Measurements from ENCODE around the gene GRID1.

- TF ChIP-seq, protein P1, sequence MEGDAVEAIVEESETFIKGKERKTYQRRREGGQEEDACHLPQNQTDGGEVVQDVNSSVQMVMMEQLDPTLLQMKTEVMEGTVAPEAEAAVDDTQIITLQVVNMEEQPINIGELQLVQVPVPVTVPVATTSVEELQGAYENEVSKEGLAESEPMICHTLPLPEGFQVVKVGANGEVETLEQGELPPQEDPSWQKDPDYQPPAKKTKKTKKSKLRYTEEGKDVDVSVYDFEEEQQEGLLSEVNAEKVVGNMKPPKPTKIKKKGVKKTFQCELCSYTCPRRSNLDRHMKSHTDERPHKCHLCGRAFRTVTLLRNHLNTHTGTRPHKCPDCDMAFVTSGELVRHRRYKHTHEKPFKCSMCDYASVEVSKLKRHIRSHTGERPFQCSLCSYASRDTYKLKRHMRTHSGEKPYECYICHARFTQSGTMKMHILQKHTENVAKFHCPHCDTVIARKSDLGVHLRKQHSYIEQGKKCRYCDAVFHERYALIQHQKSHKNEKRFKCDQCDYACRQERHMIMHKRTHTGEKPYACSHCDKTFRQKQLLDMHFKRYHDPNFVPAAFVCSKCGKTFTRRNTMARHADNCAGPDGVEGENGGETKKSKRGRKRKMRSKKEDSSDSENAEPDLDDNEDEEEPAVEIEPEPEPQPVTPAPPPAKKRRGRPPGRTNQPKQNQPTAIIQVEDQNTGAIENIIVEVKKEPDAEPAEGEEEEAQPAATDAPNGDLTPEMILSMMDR (tag by site-specific recombination; IDR thresholded peaks at IDR 0.05) = no peak
- TF ChIP-seq EGR2 (tag by site-specific recombination; IDR thresholded peaks at IDR 0.05; ENCODE audit: low read depth) (no peak), ZNF585B (tag by site-specific recombination; IDR thresholded peaks at IDR 0.05) (no peak), ZNF23 (tag by site-specific recombination; IDR thresholded peaks at IDR 0.05; ENCODE audit: borderline replicate concordance) (no peak), ZNF777 (tag by site-specific recombination; IDR thresholded peaks at IDR 0.05; ENCODE audit: borderline replicate concordance) (no peak), ZNF785 (tag by site-specific recombination; IDR thresholded peaks at IDR 0.05) (no peak), ZBTB20 (tag by site-specific recombination; IDR thresholded peaks at IDR 0.05) (no peak), ZNF121 (tag by site-specific recombination; IDR thresholded peaks at IDR 0.05) (no peak), HOXA7 (CRISPR knock-in tag; IDR thresholded peaks at IDR 0.05; ENCODE audit: borderline replicate concordance) (no peak), YY1 (tag by site-specific recombination; IDR thresholded peaks at IDR 0.05) (no peak)
- TF ChIP-seq, protein P2, sequence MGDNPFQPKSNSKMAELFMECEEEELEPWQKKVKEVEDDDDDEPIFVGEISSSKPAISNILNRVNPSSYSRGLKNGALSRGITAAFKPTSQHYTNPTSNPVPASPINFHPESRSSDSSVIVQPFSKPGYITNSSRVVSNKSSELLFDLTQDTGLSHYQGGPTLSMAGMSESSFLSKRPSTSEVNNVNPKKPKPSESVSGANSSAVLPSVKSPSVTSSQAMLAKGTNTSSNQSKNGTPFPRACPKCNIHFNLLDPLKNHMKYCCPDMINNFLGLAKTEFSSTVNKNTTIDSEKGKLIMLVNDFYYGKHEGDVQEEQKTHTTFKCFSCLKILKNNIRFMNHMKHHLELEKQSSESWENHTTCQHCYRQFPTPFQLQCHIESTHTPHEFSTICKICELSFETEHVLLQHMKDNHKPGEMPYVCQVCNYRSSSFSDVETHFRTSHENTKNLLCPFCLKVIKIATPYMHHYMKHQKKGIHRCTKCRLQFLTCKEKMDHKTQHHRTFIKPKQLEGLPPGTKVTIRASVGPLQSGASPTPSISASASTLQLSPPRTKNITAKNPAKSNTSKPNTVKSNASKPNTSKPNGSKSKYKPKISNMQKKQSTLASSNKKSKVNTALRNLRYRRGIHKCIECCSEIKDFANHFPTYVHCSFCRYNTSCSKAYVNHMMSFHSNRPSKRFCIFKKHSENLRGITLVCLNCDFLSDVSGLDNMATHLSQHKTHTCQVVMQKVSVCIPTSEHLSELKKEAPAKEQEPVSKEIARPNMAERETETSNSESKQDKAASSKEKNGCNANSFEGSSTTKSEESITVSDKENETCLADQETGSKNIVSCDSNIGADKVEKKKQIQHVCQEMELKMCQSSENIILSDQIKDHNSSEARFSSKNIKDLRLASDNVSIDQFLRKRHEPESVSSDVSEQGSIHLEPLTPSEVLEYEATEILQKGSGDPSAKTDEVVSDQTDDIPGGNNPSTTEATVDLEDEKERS (tag by site-specific recombination; IDR thresholded peaks at IDR 0.05) = no peak
- TF ChIP-seq, protein P3, sequence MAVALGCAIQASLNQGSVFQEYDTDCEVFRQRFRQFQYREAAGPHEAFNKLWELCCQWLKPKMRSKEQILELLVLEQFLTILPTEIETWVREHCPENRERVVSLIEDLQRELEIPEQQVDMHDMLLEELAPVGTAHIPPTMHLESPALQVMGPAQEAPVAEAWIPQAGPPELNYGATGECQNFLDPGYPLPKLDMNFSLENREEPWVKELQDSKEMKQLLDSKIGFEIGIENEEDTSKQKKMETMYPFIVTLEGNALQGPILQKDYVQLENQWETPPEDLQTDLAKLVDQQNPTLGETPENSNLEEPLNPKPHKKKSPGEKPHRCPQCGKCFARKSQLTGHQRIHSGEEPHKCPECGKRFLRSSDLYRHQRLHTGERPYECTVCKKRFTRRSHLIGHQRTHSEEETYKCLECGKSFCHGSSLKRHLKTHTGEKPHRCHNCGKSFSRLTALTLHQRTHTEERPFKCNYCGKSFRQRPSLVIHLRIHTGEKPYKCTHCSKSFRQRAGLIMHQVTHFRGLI (tag by site-specific recombination; IDR thresholded peaks at IDR 0.05) = no peak
- TF ChIP-seq, protein P4, sequence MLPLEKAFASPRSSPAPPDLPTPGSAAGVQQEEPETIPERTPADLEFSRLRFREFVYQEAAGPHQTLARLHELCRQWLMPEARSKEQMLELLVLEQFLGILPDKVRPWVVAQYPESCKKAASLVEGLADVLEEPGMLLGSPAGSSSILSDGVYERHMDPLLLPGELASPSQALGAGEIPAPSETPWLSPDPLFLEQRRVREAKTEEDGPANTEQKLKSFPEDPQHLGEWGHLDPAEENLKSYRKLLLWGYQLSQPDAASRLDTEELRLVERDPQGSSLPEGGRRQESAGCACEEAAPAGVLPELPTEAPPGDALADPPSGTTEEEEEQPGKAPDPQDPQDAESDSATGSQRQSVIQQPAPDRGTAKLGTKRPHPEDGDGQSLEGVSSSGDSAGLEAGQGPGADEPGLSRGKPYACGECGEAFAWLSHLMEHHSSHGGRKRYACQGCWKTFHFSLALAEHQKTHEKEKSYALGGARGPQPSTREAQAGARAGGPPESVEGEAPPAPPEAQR (tag by site-specific recombination; IDR thresholded peaks at IDR 0.05) = no peak
Measured at GRCh38 chr10:86106616-86107015, 260.0 kb downstream of the GRID1 start.
